ENCODE measurements around the gene DCBLD2.

Gene DCBLD2

GRCh38 chr3:98901392-98902350, at the start of gene DCBLD2:
TSS of gene DCBLD2 (minus strand) at chr3:98901695. CDS start at chr3:98901326, 369 bp downstream.
- DNase-seq (ENCODE audit: low spot score), result peak; percentile 99

GRCh38 chr3:98945666-98946065, 44.2 kb upstream of the DCBLD2 start:
- DNase-seq (ENCODE audit: low spot score), result no peak

- DNase-seq (ENCODE audit: low spot score), result no peak
Measured at GRCh38 chr3:98945101-98945524, 43.6 kb upstream of the DCBLD2 start.

- DNase-seq (ENCODE audit: low spot score), result no peak
Measured at GRCh38 chr3:98930413-98930812, 28.9 kb upstream of the DCBLD2 start.

DNA sequence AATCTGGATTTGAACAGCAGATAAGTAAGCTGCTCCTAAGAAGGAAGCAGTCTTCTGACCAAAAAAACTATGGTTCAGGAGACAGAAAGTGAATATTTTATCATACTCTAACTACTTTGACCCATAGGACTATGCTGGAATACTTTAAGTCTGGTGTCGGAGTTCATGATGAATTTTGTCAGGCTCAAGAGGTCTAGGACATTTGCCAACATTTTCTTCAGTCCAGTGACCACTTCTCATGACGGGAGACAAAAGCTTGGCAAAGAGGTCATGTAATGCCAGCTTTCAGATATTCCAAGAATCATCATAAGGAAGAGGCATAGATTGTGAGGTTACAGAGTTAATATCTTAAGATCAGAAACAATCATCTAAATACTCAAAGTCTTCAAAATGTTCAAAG, 20.5 kb upstream of the DCBLD2 start:
- no peak for DNase-seq (ENCODE audit: low spot score)

- no peak for DNase-seq (ENCODE audit: low spot score)
Measured at GRCh38 chr3:98920166-98920565, 18.7 kb upstream of the DCBLD2 start.

- DNase-seq (ENCODE audit: low spot score), result no peak
Measured at GRCh38 chr3:98918586-98918985, 17.1 kb upstream of the DCBLD2 start.

DNA sequence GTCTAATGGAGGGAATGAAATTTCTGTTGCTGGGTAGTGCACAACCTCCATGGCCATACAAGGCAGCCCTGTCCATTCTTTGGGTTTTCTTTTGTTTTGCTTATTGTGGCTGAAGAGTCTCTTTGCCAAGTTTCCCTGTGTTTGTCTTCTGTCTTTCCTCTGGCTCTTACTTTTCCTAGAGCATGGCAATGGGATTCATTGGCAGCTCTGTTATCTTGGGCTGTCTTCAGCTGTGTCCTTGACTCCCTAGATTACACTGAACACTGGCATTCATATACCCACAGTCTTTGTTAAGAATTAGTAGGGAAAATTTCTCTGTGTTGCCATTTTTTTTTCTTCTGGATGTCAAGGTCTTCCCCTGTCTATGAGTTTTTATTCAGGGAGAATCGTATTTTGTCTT, 16.1 kb upstream of the DCBLD2 start:
- no peak for DNase-seq (ENCODE audit: low spot score)

DNA sequence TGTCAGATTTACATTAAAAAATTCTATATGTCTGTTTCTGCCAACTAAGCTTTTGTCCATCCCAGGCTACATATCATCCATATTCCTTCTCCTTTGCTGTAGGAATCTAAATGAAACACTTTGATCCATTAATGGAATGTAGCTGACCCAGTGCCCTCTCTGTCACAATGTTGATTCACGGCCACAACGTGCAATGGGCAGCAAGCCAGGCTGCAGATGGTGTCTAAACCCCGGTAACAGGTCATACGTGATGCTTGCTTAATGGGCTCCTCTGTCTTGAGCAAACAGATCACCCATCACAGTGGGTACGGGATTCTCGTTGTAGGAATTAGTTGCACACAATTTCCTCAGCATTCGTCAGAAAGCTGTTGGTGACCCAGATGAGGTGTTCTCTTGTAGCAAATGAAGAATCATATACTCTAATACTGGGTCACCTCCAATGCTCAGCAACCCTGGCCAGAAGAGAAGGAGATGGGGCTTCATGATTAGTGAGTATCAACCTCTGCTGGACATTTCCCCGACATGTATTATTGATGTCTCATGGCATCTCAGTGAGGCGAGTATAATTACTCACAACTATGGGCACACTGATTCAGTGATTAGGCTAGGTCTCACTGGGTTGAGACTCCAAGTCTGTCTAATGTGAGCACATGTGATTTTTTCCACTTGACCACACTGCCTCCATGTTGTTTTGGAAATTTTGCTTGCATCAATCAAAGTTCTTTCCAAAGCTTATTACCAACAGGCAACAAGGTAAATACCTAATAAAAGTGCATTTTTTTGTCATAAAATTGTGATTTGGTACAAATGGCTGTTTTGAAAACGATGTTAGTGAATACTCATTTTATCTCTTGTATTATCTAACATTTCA, 12.9 kb upstream of the DCBLD2 start:
- no peak for DNase-seq (ENCODE audit: low spot score)

GRCh38 chr3:98912448-98912847, 11.0 kb upstream of the DCBLD2 start:
- no peak for DNase-seq (ENCODE audit: low spot score)

DNA sequence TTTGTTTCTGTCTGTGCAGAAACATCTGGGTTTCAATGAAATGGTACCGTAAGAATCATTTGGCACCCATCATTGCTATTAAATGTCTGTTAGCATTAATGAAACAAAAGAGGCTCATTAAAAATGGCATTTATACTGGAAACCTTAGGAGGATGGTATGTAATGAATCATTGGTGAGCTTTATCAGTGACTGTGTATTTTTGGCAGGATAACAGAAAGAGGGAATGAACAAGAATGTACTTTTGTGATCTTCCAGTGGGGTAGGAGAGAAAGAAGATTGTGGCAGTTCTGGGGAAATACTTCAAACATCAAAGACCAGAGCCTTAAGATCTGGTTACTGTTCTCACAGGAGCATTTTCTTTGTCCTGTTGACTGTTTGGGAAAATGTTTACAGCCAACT, 4.7 kb upstream of the DCBLD2 start:
- no peak for DNase-seq (ENCODE audit: low spot score)

DNA sequence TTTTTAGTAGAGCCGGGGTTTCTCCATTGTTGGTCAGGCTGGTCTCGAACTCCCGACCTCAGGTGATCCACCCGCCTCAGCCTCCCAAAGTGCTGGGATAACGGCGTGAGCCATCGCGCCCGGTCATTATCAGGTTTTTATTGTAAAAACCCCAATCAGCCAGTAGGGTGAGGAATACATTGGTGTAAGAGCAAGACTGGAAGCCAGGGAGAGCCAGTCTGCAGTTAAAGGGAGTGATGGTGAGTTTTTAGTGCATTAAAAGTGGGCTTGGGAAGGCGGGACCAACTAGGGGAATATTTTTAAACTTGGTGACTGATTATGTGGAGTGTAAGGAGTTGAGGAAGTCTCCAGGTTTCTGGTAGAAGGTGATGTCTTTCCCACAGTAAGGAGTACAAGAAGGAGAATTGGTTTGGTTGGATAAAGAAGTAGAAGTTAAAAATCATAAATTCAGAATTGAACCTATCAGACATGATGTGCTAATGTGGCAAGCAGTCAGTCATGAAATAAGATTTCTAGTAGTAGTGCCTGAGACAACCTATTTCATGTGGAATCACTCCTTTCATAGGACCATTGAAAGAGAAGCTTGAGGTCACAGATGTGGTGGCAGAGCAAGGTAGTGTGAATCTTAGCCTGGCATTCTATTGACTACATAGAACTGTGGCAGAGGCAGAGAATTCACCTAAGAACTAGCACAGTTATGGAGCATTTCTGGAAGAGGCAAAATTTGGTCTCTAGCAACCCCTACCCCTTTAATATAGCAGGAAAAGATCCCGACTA, 2.4 kb upstream of the DCBLD2 start:
- no peak for DNase-seq (ENCODE audit: low spot score)

DNA sequence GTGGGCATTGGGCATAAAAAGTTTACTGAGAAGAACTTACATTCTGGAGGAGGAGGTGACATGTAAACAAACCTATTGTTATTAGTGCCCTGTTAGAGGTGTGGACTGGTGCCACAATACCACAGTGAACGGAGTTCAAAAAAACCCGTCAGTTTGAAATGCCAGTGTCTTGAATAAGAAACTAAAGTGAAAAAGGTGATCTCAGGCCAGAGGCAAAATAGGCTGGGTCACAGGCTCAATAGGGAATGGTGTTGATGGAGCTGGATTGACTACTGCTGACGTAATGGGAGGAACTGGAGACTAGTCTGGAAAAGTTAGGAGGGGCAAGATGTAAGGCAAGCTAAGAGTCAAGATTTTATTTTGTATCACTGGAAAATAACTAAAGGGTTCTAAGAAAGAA, 1.6 kb upstream of the DCBLD2 start:
- no peak for DNase-seq (ENCODE audit: low spot score)

DNA sequence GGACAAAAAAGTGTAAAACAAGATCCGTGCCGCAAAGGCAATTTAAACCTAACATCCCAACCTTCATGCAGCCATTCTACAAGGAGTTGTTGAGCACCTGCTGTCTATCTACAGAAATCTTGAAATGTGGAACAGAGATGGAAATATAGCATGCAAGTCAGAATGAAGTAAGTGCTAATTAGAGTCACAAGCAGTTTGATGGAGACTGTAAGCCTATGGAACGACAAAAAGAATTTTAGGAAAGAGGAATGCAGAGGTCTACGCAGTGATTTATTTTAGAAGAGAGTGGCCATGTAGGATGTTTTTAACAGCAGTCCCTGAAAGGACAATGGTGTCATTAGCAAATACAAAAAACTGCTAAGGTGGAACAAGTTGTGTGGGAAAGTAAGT, 851 bp upstream of the DCBLD2 start:
- no peak for DNase-seq (ENCODE audit: low spot score)

DNA sequence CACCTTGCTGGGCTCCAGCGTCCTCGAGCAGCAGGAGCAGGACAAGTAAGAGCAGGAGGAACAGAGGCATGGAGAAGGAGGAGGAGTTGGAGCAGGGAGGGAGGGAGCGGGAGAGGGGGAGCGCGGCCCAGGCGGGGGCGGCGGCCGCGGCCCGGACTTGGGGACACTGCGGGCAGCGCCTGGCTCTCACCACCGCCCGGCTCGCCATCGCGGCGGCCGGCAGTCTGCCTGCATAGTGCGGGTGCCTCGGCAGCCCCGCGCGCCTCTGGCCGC, 440 bp downstream of the DCBLD2 start:
- DNase-seq (ENCODE audit: low spot score), result no peak

GRCh38 chr3:98900265-98901118, 1.0 kb downstream of the DCBLD2 start:
- peak; percentile 14 for DNase-seq (ENCODE audit: low spot score)

DNA sequence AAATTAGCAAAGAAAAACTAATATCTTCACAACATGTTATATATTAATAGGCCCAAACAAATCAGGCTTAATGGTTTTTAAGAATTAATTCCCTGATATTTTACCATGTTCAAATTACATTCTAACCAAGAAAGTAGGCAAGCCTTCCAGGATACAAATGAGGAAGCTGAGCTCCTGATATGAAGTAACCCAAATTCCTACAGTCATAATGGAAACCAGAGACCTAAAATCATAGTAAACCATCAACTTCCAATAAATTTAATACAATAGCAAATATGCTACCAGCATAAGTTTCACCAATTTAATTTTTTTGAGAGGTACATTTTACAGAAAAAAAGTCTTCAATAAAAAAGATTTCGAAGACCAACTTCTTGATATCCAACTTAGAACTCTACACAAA, 3.8 kb downstream of the DCBLD2 start:
- no peak for DNase-seq (ENCODE audit: low spot score)

- no peak for DNase-seq (ENCODE audit: low spot score)
Measured at GRCh38 chr3:98894791-98895576, 6.5 kb downstream of the DCBLD2 start.

DNA sequence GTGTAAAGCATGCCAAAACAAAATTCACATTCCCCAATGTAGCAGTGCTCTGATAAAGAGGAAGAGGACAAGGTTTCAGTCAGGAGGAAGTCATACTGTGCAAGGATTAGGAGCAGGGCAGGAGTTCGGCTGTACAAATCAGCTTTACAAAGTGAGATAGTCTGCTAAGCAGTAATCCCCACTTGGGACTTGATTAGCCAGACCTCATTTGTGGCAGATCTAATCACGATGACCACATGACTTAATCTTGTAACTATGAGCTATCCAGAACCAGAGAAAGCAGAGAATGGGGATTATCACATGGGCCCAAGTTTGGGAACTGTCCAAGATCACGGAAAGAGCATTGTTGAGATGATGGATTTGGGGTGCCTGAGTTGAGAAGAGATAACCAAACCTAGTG, 7.8 kb downstream of the DCBLD2 start:
- no peak for DNase-seq (ENCODE audit: low spot score)

- no peak for DNase-seq (ENCODE audit: low spot score)
Measured at GRCh38 chr3:98892263-98892662, 9.2 kb downstream of the DCBLD2 start.
